Activated T-helper 1 cell treated with anti-CD3 and anti-CD28 coated beads, Interleukin-12 subunit alpha, Interleukin-12 subunit beta, Interleukin-2, Interleukin-4 antibody, amounts not matched to agents 30 ng/mL and 10 ng/mL and 1 ng/mL, durations not matched to agents 14 hours and 24 hours and 36 hours (primary cell): ENCODE measurements around the gene PALD1. TPM values are rescaled to one million over a fixed set of nuclear protein-coding genes. Genes with fewer than 3 reads are reported as not detected.

ENCODE experiments used
- DNase-seq: peaks from one replicate; pipeline ENCODE4 v3.0.0; 2021; ENCODE audit warnings: low spot score
- H3K27ac Mint-ChIP-seq: one replicate; pipeline ENCODE4 v1.8.0; 2021; ENCODE audit warnings: mild to moderate bottlenecking, mixed read lengths
- H3K27me3 Mint-ChIP-seq: one replicate; pipeline ENCODE4 v1.8.0; 2022; ENCODE audit warnings: mild to moderate bottlenecking, moderate library complexity, mixed read lengths; ENCODE audit not compliant: insufficient read depth
- H3K36me3 Mint-ChIP-seq: one replicate; pipeline ENCODE4 v1.8.0; 2021; ENCODE audit warnings: low read depth, mixed read lengths
- H3K4me1 Mint-ChIP-seq: one replicate; pipeline ENCODE4 v1.8.0; 2021; ENCODE audit warnings: low read depth, mixed read lengths
- H3K4me3 Mint-ChIP-seq: one replicate; pipeline ENCODE4 v1.8.0; 2021; ENCODE audit warnings: mild to moderate bottlenecking, moderate library complexity, mixed read lengths
- H3K9me3 Mint-ChIP-seq: one replicate; pipeline ENCODE4 v1.8.0; 2021; ENCODE audit warnings: mixed read lengths
- intact Hi-C: fragments of 100-400 bp; cut with micrococcal nuclease; formaldehyde crosslinking; loops from one replicate; pipeline ENCODE4 v1.15.1; 2024
- total RNA-seq: library from RNA; stranded (reverse); gene quantifications from 2 replicates; pipeline ENCODE4 v1.2.3, GENCODE V29; 2022

The PALD1 gene
- total RNA-seq, 1 donor from 2014 or later = 0.88 TPM

DNA sequence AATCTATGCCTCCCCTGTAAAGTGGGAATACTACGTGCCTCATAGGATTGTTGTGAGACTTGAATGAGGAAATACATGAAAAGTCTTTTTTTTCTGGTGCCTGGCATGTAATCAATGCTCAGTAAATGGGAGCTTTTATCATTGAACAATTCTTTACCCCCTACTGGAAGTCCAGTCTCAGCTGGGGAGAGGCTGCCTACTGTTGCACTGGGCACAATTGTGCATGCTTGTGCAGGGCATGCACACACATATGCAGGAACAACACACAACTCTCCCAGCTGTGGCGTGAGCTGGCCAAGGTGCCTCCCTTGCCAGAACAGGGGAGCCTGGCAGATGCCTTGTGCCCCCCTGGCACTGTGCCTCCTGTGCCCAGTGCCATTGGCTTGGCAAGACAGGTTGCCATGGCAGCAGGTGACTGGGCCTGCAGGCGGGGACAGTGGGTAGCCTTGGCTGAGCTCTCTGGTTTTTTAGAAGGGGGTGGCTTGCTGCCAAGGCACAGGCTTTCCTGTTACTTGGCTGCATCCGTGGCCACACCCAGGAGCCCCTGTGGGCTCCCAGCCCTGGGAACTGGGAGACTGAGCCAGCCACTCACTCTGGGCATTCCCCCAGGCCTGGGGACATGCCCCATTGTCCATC is 16.1 kb upstream of the PALD1 start:
- Mint-ChIP-seq H3K36me3 (no peaks in the 10 kb centered on the region), H3K4me3 (no peak overlapping the region), H3K4me1 (no peaks in the 10 kb centered on the region), H3K9me3 (no peaks in the 10 kb centered on the region), H3K27ac (no peak overlapping the region), H3K27me3 (peaks cover 44% of the 10 kb centered on the region)
- intact Hi-C loops = loop anchor here (5.0 kb wide), 1 partner anchor 415 kb away; no protein-coding TSS in a partner anchor
- no peak for DNase-seq

DNA sequence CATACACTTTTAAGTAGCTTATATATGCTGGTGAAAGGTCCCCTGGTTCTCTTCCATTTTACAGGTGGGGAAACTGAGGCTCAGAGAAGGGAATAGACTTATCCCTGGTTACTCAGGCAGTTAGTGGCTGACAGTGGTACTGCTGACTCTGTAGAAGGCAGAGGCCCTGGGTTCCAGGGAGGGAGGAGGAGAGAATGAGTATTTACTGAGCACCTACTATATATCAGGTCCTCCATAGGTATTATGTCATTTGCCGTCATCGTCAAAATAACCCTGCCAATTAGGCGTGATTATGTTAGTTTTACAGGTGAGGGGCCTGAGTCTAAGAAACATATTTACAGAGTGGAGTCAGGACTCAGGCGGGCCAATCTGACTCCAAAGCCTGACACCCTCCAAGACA is 13.3 kb upstream of the PALD1 start:
- no peaks in the 10 kb centered on the region for H3K4me1 Mint-ChIP-seq
- no peak for DNase-seq
- no peaks in the 10 kb centered on the region for H3K9me3 Mint-ChIP-seq
- no peak overlapping the region for H3K4me3 Mint-ChIP-seq
- H3K27me3 Mint-ChIP-seq = peaks cover 35% of the 10 kb centered on the region
- no peaks in the 10 kb centered on the region for H3K36me3 Mint-ChIP-seq
- H3K27ac Mint-ChIP-seq = no peak overlapping the region
- intact Hi-C loops = no loop called here

DNA sequence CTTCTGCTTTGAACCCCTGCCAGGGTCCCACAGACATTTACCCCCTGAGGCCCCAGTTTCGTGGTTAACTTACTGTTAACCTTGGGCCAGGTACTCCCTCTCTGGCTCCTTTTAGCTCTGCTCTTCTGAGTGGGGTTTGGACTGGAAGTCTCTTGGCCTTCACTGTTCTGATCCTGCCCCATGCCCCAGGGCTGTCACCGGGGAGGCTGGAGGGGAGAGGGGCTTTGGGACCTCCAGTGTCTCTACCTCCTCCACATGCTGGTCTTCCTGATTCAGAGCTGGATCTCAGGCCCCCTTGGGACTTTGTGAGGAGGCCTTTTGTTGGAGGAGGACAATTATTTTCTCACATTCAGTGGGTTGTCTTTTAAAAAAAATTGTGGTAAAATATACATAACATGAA is 12.7 kb upstream of the PALD1 start:
- Mint-ChIP-seq H3K4me3 (no peak overlapping the region), H3K27me3 (peaks cover 30% of the 10 kb centered on the region), H3K9me3 (no peaks in the 10 kb centered on the region), H3K4me1 (no peaks in the 10 kb centered on the region), H3K36me3 (no peaks in the 10 kb centered on the region), H3K27ac (no peak overlapping the region)
- intact Hi-C loops = no loop called here
- no peak for DNase-seq

GRCh38 chr10:70466951-70467350 is 11.6 kb upstream of the PALD1 start:
- Mint-ChIP-seq H3K27ac (no peak overlapping the region), H3K4me1 (no peaks in the 10 kb centered on the region), H3K27me3 (peaks cover 25% of the 10 kb centered on the region), H3K36me3 (no peaks in the 10 kb centered on the region), H3K9me3 (no peaks in the 10 kb centered on the region), H3K4me3 (no peak overlapping the region)
- no peak for DNase-seq
- intact Hi-C loops = no loop called here

DNA sequence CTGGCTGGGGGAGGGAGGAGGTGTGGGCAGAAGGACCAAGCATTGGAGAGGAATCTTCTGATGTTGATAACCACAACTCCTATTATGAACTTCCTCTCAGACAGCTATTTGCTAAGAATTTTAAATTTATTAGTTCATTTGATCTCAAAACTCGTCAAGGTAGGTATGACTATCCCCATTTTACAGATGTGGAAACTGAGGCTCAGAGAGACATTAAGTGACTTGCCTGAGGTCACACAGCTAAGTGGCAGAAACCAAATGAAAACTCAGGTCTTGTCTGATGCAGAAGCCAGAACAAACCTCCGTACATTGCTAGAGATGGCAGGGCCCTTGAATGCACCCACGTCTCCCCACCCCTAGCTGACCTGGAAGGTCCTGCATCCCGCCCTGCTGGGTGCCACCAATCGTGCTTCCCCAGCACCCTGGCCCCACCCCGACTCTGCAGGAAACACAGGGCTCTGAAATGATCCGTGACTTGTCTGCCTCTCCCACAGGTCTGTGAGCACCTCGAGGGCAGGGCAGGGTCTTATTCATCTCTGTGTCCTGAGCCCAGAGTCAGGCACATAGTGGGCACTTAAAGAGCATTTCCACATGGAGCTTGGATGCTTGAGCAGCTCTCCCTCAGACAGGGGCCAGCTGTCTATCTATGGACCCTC is 5.6 kb upstream of the PALD1 start:
- Mint-ChIP-seq H3K4me1 (peaks cover 29% of the 10 kb centered on the region), H3K36me3 (no peaks in the 10 kb centered on the region), H3K4me3 (no peak overlapping the region), H3K27ac (no peak overlapping the region), H3K9me3 (no peaks in the 10 kb centered on the region), H3K27me3 (peaks cover 47% of the 10 kb centered on the region)
- DNase-seq = no peak
- intact Hi-C loops = no loop called here

DNA sequence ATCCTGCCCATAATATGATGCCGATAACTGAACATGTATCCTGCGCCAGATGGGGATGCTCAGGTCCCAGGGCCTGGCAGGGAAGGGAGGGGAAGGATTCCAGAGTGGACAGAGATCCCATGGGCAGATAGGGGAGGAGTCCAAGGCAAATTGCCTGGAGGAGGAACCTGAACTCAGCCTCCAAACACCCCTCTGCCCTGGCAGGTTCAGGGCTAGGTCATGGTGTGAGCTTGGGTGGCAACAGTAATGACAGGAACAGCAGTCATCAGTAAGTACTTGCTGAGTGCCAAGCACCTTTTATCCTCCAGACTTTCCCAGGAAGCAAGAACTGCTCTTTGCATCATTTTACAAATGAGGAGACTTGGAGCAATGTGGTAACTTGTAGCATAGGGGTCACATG is 3.8 kb upstream of the PALD1 start:
- peaks cover 36% of the 10 kb centered on the region for H3K4me1 Mint-ChIP-seq
- intact Hi-C loops = loop anchor here (5.0 kb wide), 1 partner anchor 143 kb away; no protein-coding TSS in a partner anchor
- H3K27me3 Mint-ChIP-seq = peaks cover 42% of the 10 kb centered on the region

DNA sequence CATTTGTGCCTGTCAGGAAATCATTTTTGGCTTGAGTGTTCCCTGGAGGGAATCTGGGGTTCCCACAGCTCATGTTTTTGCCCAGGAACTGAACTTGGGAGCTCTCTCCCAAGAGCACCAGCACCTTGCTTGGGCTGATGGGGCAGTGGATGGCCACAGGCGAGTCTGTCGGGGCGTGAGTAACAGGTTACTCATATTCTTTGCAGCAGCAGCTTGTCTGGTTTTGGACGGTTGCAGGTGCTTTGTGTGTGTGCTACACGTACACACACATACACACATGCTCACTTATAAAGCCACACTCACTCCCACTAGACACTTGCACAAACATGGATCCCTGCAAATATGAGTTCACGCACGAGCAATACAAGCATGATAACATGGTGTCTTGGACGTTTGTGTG is 2.9 kb upstream of the PALD1 start:
- intact Hi-C loops = loop anchor here (2.0 to 5.0 kb wide), 2 partner anchors 71 to 142 kb away; partner anchors contain the start of gene EIF4EBP2
- no peak overlapping the region for H3K27ac Mint-ChIP-seq

More for the DNA sequence above, 3.8 kb upstream of the PALD1 start:
- H3K9me3 Mint-ChIP-seq = no peaks in the 10 kb centered on the region
- no peaks in the 10 kb centered on the region for H3K36me3 Mint-ChIP-seq
- H3K4me3 Mint-ChIP-seq = no peak overlapping the region
- no peak overlapping the region for H3K27ac Mint-ChIP-seq
- no peak for DNase-seq

GRCh38 chr10:70476249-70477035 is 2.1 kb upstream of the PALD1 start:
- intact Hi-C loops = loop anchor here (1.0 to 5.0 kb wide), 4 partner anchors 18 to 141 kb away; partner anchors contain the start of gene EIF4EBP2
- Mint-ChIP-seq H3K9me3 (no peaks in the 10 kb centered on the region), H3K36me3 (no peaks in the 10 kb centered on the region), H3K4me1 (peaks cover 49% of the 10 kb centered on the region), H3K27ac (no peak overlapping the region), H3K4me3 (no peak overlapping the region), H3K27me3 (peaks cover 49% of the 10 kb centered on the region)
- no peak for DNase-seq

More for the DNA sequence above, 2.9 kb upstream of the PALD1 start:
- peaks cover 47% of the 10 kb centered on the region for H3K27me3 Mint-ChIP-seq
- no peaks in the 10 kb centered on the region for H3K9me3 Mint-ChIP-seq
- DNase-seq = no peak
- H3K36me3 Mint-ChIP-seq = no peaks in the 10 kb centered on the region
- H3K4me1 Mint-ChIP-seq = peaks cover 45% of the 10 kb centered on the region
- no peak overlapping the region for H3K4me3 Mint-ChIP-seq

- Mint-ChIP-seq H3K9me3 (no peaks in the 10 kb centered on the region), H3K4me3 (peak overlapping the region; percentile 78), H3K27me3 (peaks cover 53% of the 10 kb centered on the region), H3K27ac (peak overlapping the region; percentile 85), H3K4me1 (peaks cover 49% of the 10 kb centered on the region), H3K36me3 (no peaks in the 10 kb centered on the region)
- DNase-seq = peak; percentile 70
- intact Hi-C loops = loop anchor here (1.0 to 5.0 kb wide), 5 partner anchors 17 to 244 kb away; partner anchors contain the start of genes EIF4EBP2 and PPA1
Measured at GRCh38 chr10:70477661-70478162, 855 bp upstream of the PALD1 start.

- Mint-ChIP-seq H3K4me1 (peaks cover 49% of the 10 kb centered on the region), H3K9me3 (no peaks in the 10 kb centered on the region), H3K27ac (no peak overlapping the region), H3K4me3 (no peak overlapping the region), H3K36me3 (no peaks in the 10 kb centered on the region), H3K27me3 (peaks cover 54% of the 10 kb centered on the region)
- no peak for DNase-seq
- intact Hi-C loops = loop anchor here (5.0 kb wide), 1 partner anchor 138 kb away; no protein-coding TSS in a partner anchor
Measured at GRCh38 chr10:70479165-70479581, 606 bp downstream of the PALD1 start.

GRCh38 chr10:70479626-70480238 is 1.2 kb downstream of the PALD1 start:
- no peak for DNase-seq
- H3K4me1 Mint-ChIP-seq = peaks cover 49% of the 10 kb centered on the region
- H3K4me3 Mint-ChIP-seq = peak overlapping the region; percentile 66
- no peaks in the 10 kb centered on the region for H3K36me3 Mint-ChIP-seq
- peaks cover 49% of the 10 kb centered on the region for H3K27me3 Mint-ChIP-seq
- H3K27ac Mint-ChIP-seq = peak overlapping the region; percentile 50
- intact Hi-C loops = loop anchor here (5.0 kb wide), 1 partner anchor 138 kb away; no protein-coding TSS in a partner anchor
- no peaks in the 10 kb centered on the region for H3K9me3 Mint-ChIP-seq

- DNase-seq = no peak
- H3K4me1 Mint-ChIP-seq = peaks cover 43% of the 10 kb centered on the region
- peak overlapping the region; percentile 50 for H3K27ac Mint-ChIP-seq
- no peaks in the 10 kb centered on the region for H3K9me3 Mint-ChIP-seq
- intact Hi-C loops = no loop called here
- peak overlapping the region; percentile 66 for H3K4me3 Mint-ChIP-seq
- no peaks in the 10 kb centered on the region for H3K36me3 Mint-ChIP-seq
- H3K27me3 Mint-ChIP-seq = peaks cover 43% of the 10 kb centered on the region
Measured at GRCh38 chr10:70480239-70480861, 1.8 kb downstream of the PALD1 start.
